Uterus (tissue), 4 donors: ENCODE data around the gene ITM2B. TPM values are rescaled to one million over a fixed set of nuclear protein-coding genes. Genes with fewer than 3 reads are reported as not detected.

ENCODE experiments used
- DNase-seq, 2 donors: peaks; one replicate each; pipeline ENCODE4 v3.0.0-alpha.2; 2019 to 2020
- H3K27ac ChIP-seq, 2 donors: fragments of 200-600 bp; sonication (generic); 1 replicate in 1 of 2; 2 replicates in 1 of 2; pipeline ENCODE4 v1.5.1; 2016 to 2018
- H3K27me3 ChIP-seq, 2 donors: fragments of 200-600 bp; sonication (generic); one replicate each; pipeline ENCODE4 v1.5.1; 2018 to 2019; ENCODE audit warnings: control low read depth in 1 of 2
- H3K36me3 ChIP-seq, 2 donors: fragments of 200-600 bp; sonication (generic); one replicate each; pipeline ENCODE4 v1.5.1; 2019; ENCODE audit warnings: control low read depth in 1 of 2
- H3K4me1 ChIP-seq, 2 donors: fragments of 200-600 bp; sonication (generic); one replicate each; pipeline ENCODE4 v1.5.1; 2018 to 2019; ENCODE audit warnings: control low read depth in 1 of 2
- H3K4me3 ChIP-seq, 2 donors: fragments of 200-600 bp; sonication (generic); 1 replicate in 1 of 2; 2 replicates in 1 of 2; pipeline ENCODE4 v1.5.1; 2018 to 2019; ENCODE audit warnings: mild to moderate bottlenecking in 1 of 2
- H3K9me3 ChIP-seq, 2 donors: fragments of 200-600 bp; sonication (generic); one replicate each; pipeline ENCODE4 v1.5.1; 2019; ENCODE audit warnings: control low read depth in 1 of 2
- CTCF ChIP-seq, 4 experiments: fragments of 200-600 bp in 2 of 4; fragments of 450-650 bp in 2 of 4; sonication (generic) in 2 of 4; IDR thresholded peaks; one replicate each; pipeline ENCODE4 v1.5.1; 2016 to 2019; ENCODE audit warnings: antibody characterized with exemption in 4 of 4, mild to moderate bottlenecking in 2 of 4, moderate library complexity in 1 of 4
- POLR2A ChIP-seq, 2 donors: fragments of 450-650 bp; IDR thresholded peaks; one replicate each; pipeline ENCODE4 v1.6.1; 2016; ENCODE audit warnings: antibody characterized with exemption in 2 of 2, mild to moderate bottlenecking in 1 of 2, moderate library complexity in 1 of 2
- intact Hi-C: fragments of 100-400 bp; cut with DNase I; formaldehyde crosslinking; loops from one replicate; pipeline ENCODE4 v1.15.1; 2023; ENCODE audit warnings: low total_unique reads
- total RNA-seq, 4 donors: library from RNA; depleted of rRNA in 3 of 4; stranded (reverse); fragments of >200 nt in 3 of 4; gene quantifications; one replicate each; pipeline versions ENCODE4 v1.1.0 to v1.2.4, GENCODE V29; 2014 to 2023
- donor health status: DM: yes; HTN: yes; CAD: no.

Gene ITM2B
- total RNA-seq, 4 donors from 2014 or later: 326 to 725 (median 565) TPM

GRCh38 chr13:48266701-48267639 lies 34.0 kb downstream of the ITM2B start:
- intact Hi-C loops: no loop called here
- no peak overlapping the region for H3K27ac ChIP-seq
- TF ChIP-seq POLR2A (IDR thresholded peaks at IDR 0.05): no peak
- no peaks in the 10 kb centered on the region for H3K36me3 ChIP-seq
- no peak overlapping the region for H3K4me3 ChIP-seq
- no peaks in the 10 kb centered on the region for H3K9me3 ChIP-seq
- DNase-seq: no peak
- no peaks in the 10 kb centered on the region for H3K4me1 ChIP-seq
- H3K27me3 ChIP-seq: no peaks in the 10 kb centered on the region

- no peak for DNase-seq
- Histone ChIP-seq H3K36me3 (no peaks in the 10 kb centered on the region), H3K9me3 (no peaks in the 10 kb centered on the region), H3K27ac (no peak overlapping the region), H3K4me3 (no peak overlapping the region), H3K27me3 (no peaks in the 10 kb centered on the region), H3K4me1 (no peaks in the 10 kb centered on the region)
- no peak for TF ChIP-seq CTCF (IDR thresholded peaks at IDR 0.05)
- TF ChIP-seq POLR2A (IDR thresholded peaks at IDR 0.05): no peak
- intact Hi-C loops: no loop called here
Observed at GRCh38 chr13:48268019-48268418, 35.0 kb downstream of the ITM2B start.

- no peak for DNase-seq
- no peaks in the 10 kb centered on the region for H3K27me3 ChIP-seq
- intact Hi-C loops: no loop called here
- no peaks in the 10 kb centered on the region for H3K4me1 ChIP-seq
- H3K9me3 ChIP-seq: no peaks in the 10 kb centered on the region
- H3K27ac ChIP-seq: no peak overlapping the region
- H3K4me3 ChIP-seq: no peak overlapping the region
- TF ChIP-seq CTCF (IDR thresholded peaks at IDR 0.05): no peak
- no peak for TF ChIP-seq POLR2A (IDR thresholded peaks at IDR 0.05)
- no peaks in the 10 kb centered on the region for H3K36me3 ChIP-seq
Observed at GRCh38 chr13:48273346-48273745, 40.3 kb downstream of the ITM2B start.

- TF ChIP-seq POLR2A (IDR thresholded peaks at IDR 0.05) (no peak), CTCF (IDR thresholded peaks at IDR 0.05) (no peak)
- H3K4me1 ChIP-seq: no peaks in the 10 kb centered on the region
- intact Hi-C loops: no loop called here
Observed at GRCh38 chr13:48275507-48275906, 42.5 kb downstream of the ITM2B start.

GRCh38 chr13:48278806-48279205 lies 45.8 kb downstream of the ITM2B start:
- Histone ChIP-seq H3K4me1 (no peaks in the 10 kb centered on the region), H3K4me3 (no peak overlapping the region), H3K27me3 (no peaks in the 10 kb centered on the region), H3K9me3 (no peaks in the 10 kb centered on the region), H3K36me3 (no peaks in the 10 kb centered on the region), H3K27ac (no peak overlapping the region)
- no peak for DNase-seq
- intact Hi-C loops: no loop called here
- no peak for TF ChIP-seq POLR2A (IDR thresholded peaks at IDR 0.05)
- TF ChIP-seq CTCF (IDR thresholded peaks at IDR 0.05): no peak

More at GRCh38 chr13:48275507-48275906, 42.5 kb downstream of the ITM2B start:
- Histone ChIP-seq H3K9me3 (no peaks in the 10 kb centered on the region), H3K36me3 (no peaks in the 10 kb centered on the region), H3K27me3 (no peaks in the 10 kb centered on the region), H3K4me3 (no peak overlapping the region), H3K27ac (no peak overlapping the region)
- DNase-seq: no peak
